Progenitor cell of endocrine pancreas (in vitro differentiated cells): ENCODE data around the gene RNF2. TPM values are rescaled to one million over a fixed set of nuclear protein-coding genes. Genes with fewer than 3 reads are reported as not detected.
"Not testable (repeated sequence)": the region's sequence is repeated elsewhere in the genome, so short reads cannot be mapped to it uniquely, and the experiment has no call there.

Source experiments
- DNase-seq: peaks from one replicate; pipeline ENCODE4 v3.0.0; 2021; ENCODE audit warnings: low spot score; ENCODE audit not compliant: unreplicated experiment
- H3K27ac Mint-ChIP-seq: 2 replicates; pipeline ENCODE4 v1.8.0; 2021; ENCODE audit warnings: mild to moderate bottlenecking, moderate library complexity, mixed read lengths
- H3K27me3 Mint-ChIP-seq: 2 replicates; pipeline ENCODE4 v1.8.0; 2021; ENCODE audit warnings: mixed read lengths
- H3K36me3 Mint-ChIP-seq: 2 replicates; pipeline ENCODE4 v1.8.0; 2022; ENCODE audit warnings: mixed read lengths; ENCODE audit not compliant: insufficient read depth
- H3K4me1 Mint-ChIP-seq: 2 replicates; pipeline ENCODE4 v1.8.0; 2021; ENCODE audit warnings: low read depth, mixed read lengths
- H3K4me3 Mint-ChIP-seq: 2 replicates; pipeline ENCODE4 v1.8.0; 2021; ENCODE audit warnings: low read depth, mild to moderate bottlenecking, moderate library complexity, mixed read lengths
- H3K9me3 Mint-ChIP-seq: 2 replicates; pipeline ENCODE4 v1.8.0; 2021; ENCODE audit warnings: low read depth, mixed read lengths
- CTCF ChIP-seq: fragments of 200-600 bp; sonication (generic); IDR thresholded peaks from one replicate; pipeline ENCODE4 v1.5.0; 2021; ENCODE audit warnings: antibody characterized with exemption, mild to moderate bottlenecking; ENCODE audit not compliant: unreplicated experiment
- total RNA-seq: library from RNA; stranded (reverse); gene quantifications from 2 replicates; pipeline ENCODE4 v1.2.1, GENCODE V29; 2021

RNF2 gene
- total RNA-seq, 1 donor from 2014 or later, result 37.5 TPM

DNA sequence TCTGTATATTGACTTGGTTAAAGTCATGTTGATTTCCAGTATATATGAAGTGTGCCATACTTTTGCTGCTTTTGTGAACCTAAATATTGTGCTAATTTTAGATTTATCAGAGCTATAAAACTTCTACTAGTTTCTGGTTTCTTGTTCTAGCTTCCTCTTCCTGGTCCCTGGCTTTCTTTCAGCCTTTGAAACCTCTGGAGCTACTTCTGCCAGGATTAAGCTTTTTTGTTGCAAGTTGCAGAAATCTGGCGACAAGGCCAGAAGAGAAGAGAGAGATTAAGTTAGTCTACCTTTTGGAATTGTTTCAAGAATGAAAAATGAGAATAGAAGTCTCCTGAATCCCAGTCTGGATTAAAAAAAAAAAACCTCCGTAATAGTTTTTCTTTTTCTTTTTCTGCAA lies 13.5 kb downstream of the RNF2 start:
- Mint-ChIP-seq H3K4me3 (no peak overlapping the region), H3K36me3 (peaks cover 11% of the 10 kb centered on the region), H3K9me3 (peaks cover 8% of the 10 kb centered on the region), H3K4me1 (peaks cover 13% of the 10 kb centered on the region), H3K27me3 (no peaks in the 10 kb centered on the region), H3K27ac (no peak overlapping the region)
- no peak for TF ChIP-seq CTCF
- DNase-seq, result no peak

GRCh38 chr1:185059950-185060571 lies 14.7 kb downstream of the RNF2 start:
- no peak for TF ChIP-seq CTCF
- no peak overlapping the region for H3K4me3 Mint-ChIP-seq
- peaks cover 13% of the 10 kb centered on the region for H3K4me1 Mint-ChIP-seq
- no peaks in the 10 kb centered on the region for H3K27me3 Mint-ChIP-seq
- no peak for DNase-seq
- peaks cover 12% of the 10 kb centered on the region for H3K9me3 Mint-ChIP-seq
- no peak overlapping the region for H3K27ac Mint-ChIP-seq
- H3K36me3 Mint-ChIP-seq, result peaks cover 12% of the 10 kb centered on the region

DNA sequence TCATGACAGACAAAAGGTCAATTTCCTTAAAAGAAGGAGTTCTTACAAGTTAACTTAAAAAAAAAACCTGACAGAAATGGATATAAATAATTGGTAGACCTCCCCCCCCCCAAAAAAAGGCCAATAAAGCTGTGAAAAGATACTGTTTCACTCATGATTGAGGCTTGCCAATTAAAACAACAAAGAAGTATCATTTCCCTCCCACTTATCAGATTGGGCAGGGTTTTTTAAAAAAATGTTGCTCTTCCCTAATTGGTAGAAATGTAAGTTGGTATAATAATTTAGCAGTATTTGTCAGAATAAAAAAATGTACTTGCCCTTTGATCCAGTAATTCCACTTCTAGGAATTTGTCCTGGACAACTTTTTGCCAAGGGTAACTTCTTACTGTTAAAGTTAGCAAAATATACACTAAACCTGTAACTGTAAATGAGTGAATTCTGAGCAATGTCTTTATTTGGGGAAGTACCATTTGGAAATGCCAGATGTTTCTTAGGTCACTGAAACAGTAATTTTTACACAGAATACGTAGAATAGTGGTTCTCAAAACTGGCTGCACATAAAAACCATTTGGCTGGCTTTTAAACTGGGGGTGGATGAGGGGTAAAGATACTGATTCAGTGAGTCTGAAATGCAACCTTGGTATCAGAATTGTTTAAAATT lies 17.5 kb downstream of the RNF2 start:
- H3K27me3 Mint-ChIP-seq, result no peaks in the 10 kb centered on the region
- H3K36me3 Mint-ChIP-seq, result peaks cover 18% of the 10 kb centered on the region
- DNase-seq, result no peak
- TF ChIP-seq CTCF, result no peak
- no peak overlapping the region for H3K4me3 Mint-ChIP-seq
- H3K9me3 Mint-ChIP-seq, result peaks cover 12% of the 10 kb centered on the region
- no peak overlapping the region for H3K27ac Mint-ChIP-seq
- peaks cover 9% of the 10 kb centered on the region for H3K4me1 Mint-ChIP-seq

- peaks cover 12% of the 10 kb centered on the region for H3K9me3 Mint-ChIP-seq
- H3K4me1 Mint-ChIP-seq, result peaks cover 7% of the 10 kb centered on the region
- DNase-seq, result no peak
- no peak overlapping the region for H3K4me3 Mint-ChIP-seq
- peak overlapping the region; percentile 13 for H3K27ac Mint-ChIP-seq
- no peaks in the 10 kb centered on the region for H3K27me3 Mint-ChIP-seq
- TF ChIP-seq CTCF, result no peak
- peaks cover 18% of the 10 kb centered on the region for H3K36me3 Mint-ChIP-seq
These were observed 18.4 kb downstream of the RNF2 start for GRCh38 chr1:185063719-185064118.

DNA sequence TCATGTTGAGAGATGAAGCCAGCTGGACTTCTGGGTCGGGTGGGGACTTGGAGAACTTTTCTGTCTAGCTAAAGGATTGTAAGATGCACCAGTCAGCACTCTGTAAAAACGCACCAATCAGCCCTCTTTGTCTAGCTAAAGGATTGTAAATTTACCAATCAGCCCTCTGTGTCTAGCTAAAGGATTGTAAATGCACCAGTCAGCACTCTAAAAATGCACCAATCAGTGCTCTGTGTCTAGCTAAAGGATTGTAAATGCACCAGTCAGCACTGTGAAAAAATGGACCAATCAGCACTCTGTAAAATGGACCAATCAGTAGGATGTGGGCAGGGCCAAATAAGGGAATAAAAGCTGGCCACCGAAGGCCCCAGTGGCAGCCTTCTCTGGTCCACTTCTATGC lies 19.6 kb downstream of the RNF2 start:
- peaks cover 18% of the 10 kb centered on the region for H3K36me3 Mint-ChIP-seq
- H3K4me3 Mint-ChIP-seq, H3K4me1 Mint-ChIP-seq: not testable (repeated sequence)

GRCh38 chr1:185066181-185066580 lies 20.8 kb downstream of the RNF2 start:
- Mint-ChIP-seq H3K4me3 (no peak overlapping the region), H3K27me3 (no peaks in the 10 kb centered on the region), H3K27ac (no peak overlapping the region), H3K9me3 (peaks cover 13% of the 10 kb centered on the region), H3K36me3 (peaks cover 18% of the 10 kb centered on the region), H3K4me1 (peaks cover 4% of the 10 kb centered on the region)
- no peak for TF ChIP-seq CTCF
- DNase-seq, result no peak

More for the DNA sequence above, 19.6 kb downstream of the RNF2 start:
- not testable (repeated sequence) for DNase-seq, H3K27ac Mint-ChIP-seq, H3K27me3 Mint-ChIP-seq
- peaks cover 12% of the 10 kb centered on the region for H3K9me3 Mint-ChIP-seq
